ENCODE measurements around the gene KIF21A. TPM values are rescaled to one million over a fixed set of nuclear protein-coding genes. Genes with fewer than 3 reads are reported as not detected.

Gene KIF21A
- total and polyA plus RNA-seq, 12 donors: 11.4 to 71.8 (median 49.9) TPM

- peaks cover 0 to 55% (median 35%) of the 10 kb centered on the region in 9 donors for H3K4me1 ChIP-seq
- H3K9me3 ChIP-seq: no peaks in the 10 kb centered on the region
- no peak for DNase-seq
- no peak overlapping the region for H3K4me3 ChIP-seq
- WGBS, 2 donors: 85 to 87% methylated on average over 2 of the region's 2 CpGs
- H3K27me3 ChIP-seq: no peaks in the 10 kb centered on the region
- H3K36me3 ChIP-seq: no peaks in the 10 kb centered on the region
- intact Hi-C loops (cut with DNase I): loop anchor here in 1 of 10 donors (5.0 kb wide), 1 partner anchor 53 kb away; the partner anchor contains the start of gene KIF21A
- no peak overlapping the region for H3K27ac ChIP-seq
- ATAC-seq: no peak
- no peak for TF ChIP-seq CTCF (IDR thresholded peaks at IDR 0.05)
Measured at GRCh38 chr12:39389399-39390150, 53.3 kb downstream of the KIF21A start.

- Histone ChIP-seq H3K4me1 (peaks cover 0 to 30% (median 18%) of the 10 kb centered on the region in 9 donors), H3K4me3 (no peak overlapping the region), H3K9me3 (no peaks in the 10 kb centered on the region), H3K27me3 (no peaks in the 10 kb centered on the region), H3K27ac (no peak overlapping the region), H3K36me3 (no peaks in the 10 kb centered on the region)
- intact Hi-C loops (cut with DNase I): loop anchor here in 1 of 10 donors (5.0 kb wide), 1 partner anchor 56 kb away; the partner anchor contains the start of gene KIF21A
- DNase-seq: no peak
- ATAC-seq: no peak
- WGBS, 2 donors: 55 to 67% methylated on average over 3 of the region's 3 CpGs
- TF ChIP-seq CTCF (IDR thresholded peaks at IDR 0.05): no peak
Measured at GRCh38 chr12:39386335-39386734, 56.6 kb downstream of the KIF21A start.

GRCh38 chr12:39383114-39383513 lies 59.8 kb downstream of the KIF21A start:
- Histone ChIP-seq H3K36me3 (no peaks in the 10 kb centered on the region), H3K27me3 (no peaks in the 10 kb centered on the region), H3K4me1 (peaks cover 0 to 36% (median 20%) of the 10 kb centered on the region in 9 donors), H3K27ac (no peak overlapping the region), H3K9me3 (no peaks in the 10 kb centered on the region), H3K4me3 (no peak overlapping the region)
- WGBS, 2 donors: 93 to 96% methylated on average over 2 of the region's 2 CpGs
- TF ChIP-seq CTCF (IDR thresholded peaks at IDR 0.05): no peak
- no peak for DNase-seq
- no peak for ATAC-seq
- intact Hi-C loops (cut with DNase I): no loop called here

- peaks cover 0 to 29% (median 9%) of the 10 kb centered on the region in 9 donors for H3K4me1 ChIP-seq
- H3K9me3 ChIP-seq: no peaks in the 10 kb centered on the region
- WGBS, 2 donors: 97% methylated on average over 10 of the region's 10 CpGs
- H3K27me3 ChIP-seq: no peaks in the 10 kb centered on the region
- no peaks in the 10 kb centered on the region for H3K36me3 ChIP-seq
- ATAC-seq (no peak), DNase-seq (no peak)
- no peak overlapping the region for H3K27ac ChIP-seq
- no peak overlapping the region for H3K4me3 ChIP-seq
- intact Hi-C loops (cut with DNase I): no loop called here
- no peak for TF ChIP-seq CTCF (IDR thresholded peaks at IDR 0.05)
Measured at GRCh38 chr12:39380090-39380489, 62.8 kb downstream of the KIF21A start.
